Esophagus muscularis mucosa (tissue), 4 donors: ENCODE results near the gene CENPV. TPM values are rescaled to one million over a fixed set of nuclear protein-coding genes. Genes with fewer than 3 reads are reported as not detected.
"Not testable (repeated sequence)": the region's sequence is repeated elsewhere in the genome, so short reads cannot be mapped to it uniquely, and the experiment has no call there.

ENCODE experiments used
- DNase-seq: peaks from one replicate; pipeline ENCODE4 v3.0.0-alpha.2; 2017; ENCODE audit errors: extremely low spot score
- H3K27ac ChIP-seq, 4 donors: fragments of 200-600 bp; sonication (generic); replicated peaks in 1 of 4; 1 replicate in 3 of 4; 2 replicates in 1 of 4; pipeline ENCODE4 v1.5.1; 2016 to 2019; ENCODE audit warnings: mild to moderate bottlenecking in 1 of 4
- H3K27me3 ChIP-seq, 4 donors: fragments of 200-600 bp; sonication (generic); one replicate each; pipeline versions ENCODE4 v1.5.1 to v1.6.0; 2016 to 2019
- H3K36me3 ChIP-seq, 4 donors: fragments of 200-600 bp; sonication (generic); one replicate each; pipeline ENCODE4 v1.5.1; 2016 to 2019
- H3K4me1 ChIP-seq, 4 donors: fragments of 200-600 bp; sonication (generic); one replicate each; pipeline ENCODE4 v1.5.1; 2016 to 2019
- H3K4me3 ChIP-seq, 4 donors: fragments of 200-600 bp; sonication (generic); 1 replicate in 2 of 4; 2 replicates in 2 of 4; pipeline ENCODE4 v1.5.1; 2016 to 2019; ENCODE audit warnings: mild to moderate bottlenecking in 4 of 4, moderate library complexity in 1 of 4
- H3K9me3 ChIP-seq, 4 donors: fragments of 200-600 bp; sonication (generic); 1 replicate in 3 of 4; 2 replicates in 1 of 4; pipeline ENCODE4 v1.5.1; 2016 to 2019
- EP300 ChIP-seq: sonication (generic); formaldehyde crosslinking; IDR thresholded peaks from one replicate; pipeline ENCODE4 v1.6.1; 2017; ENCODE audit warnings: antibody characterized with exemption
- POLR2A ChIP-seq: fragments of 450-650 bp; IDR thresholded peaks from one replicate; pipeline ENCODE4 v1.6.1; 2017; ENCODE audit warnings: antibody characterized with exemption, moderate library complexity, mild to moderate bottlenecking, low read depth
- POLR2AphosphoS5 ChIP-seq, 2 donors: sonication (generic); formaldehyde crosslinking; IDR thresholded peaks; one replicate each; pipeline ENCODE4 v1.6.1; 2017; ENCODE audit warnings: antibody characterized with exemption in 2 of 2
- WGBS: methylation state at CpG from one replicate; pipeline ENCODE4 v1.1.5; 2018; 5-methylcytosine and 5-hydroxymethylcytosine counted together
- intact Hi-C: fragments of 100-400 bp; cut with DNase I; formaldehyde crosslinking; loops from one replicate; pipeline ENCODE4 v1.15.1; 2023
- total RNA-seq, 4 donors: library from RNA; depleted of rRNA; stranded (reverse); fragments of >200 nt; gene quantifications; one replicate each; pipeline versions ENCODE4 v1.1.0 to v1.2.1, GENCODE V29; 2016
- TF ChIP-seq, protein P1 (sequence below), 3 experiments: fragments of 200-600 bp in 2 of 3; fragments of 450-650 bp in 1 of 3; sonication (generic) in 2 of 3; IDR thresholded peaks; one replicate each; pipeline ENCODE4 v1.5.1; 2017 to 2019; ENCODE audit warnings: antibody characterized with exemption in 3 of 3, mild to moderate bottlenecking in 2 of 3, moderate library complexity in 1 of 3

Gene CENPV
- total RNA-seq, 4 donors from 2014 or later = 4.2 to 10.9 (median 8.2) TPM

DNA sequence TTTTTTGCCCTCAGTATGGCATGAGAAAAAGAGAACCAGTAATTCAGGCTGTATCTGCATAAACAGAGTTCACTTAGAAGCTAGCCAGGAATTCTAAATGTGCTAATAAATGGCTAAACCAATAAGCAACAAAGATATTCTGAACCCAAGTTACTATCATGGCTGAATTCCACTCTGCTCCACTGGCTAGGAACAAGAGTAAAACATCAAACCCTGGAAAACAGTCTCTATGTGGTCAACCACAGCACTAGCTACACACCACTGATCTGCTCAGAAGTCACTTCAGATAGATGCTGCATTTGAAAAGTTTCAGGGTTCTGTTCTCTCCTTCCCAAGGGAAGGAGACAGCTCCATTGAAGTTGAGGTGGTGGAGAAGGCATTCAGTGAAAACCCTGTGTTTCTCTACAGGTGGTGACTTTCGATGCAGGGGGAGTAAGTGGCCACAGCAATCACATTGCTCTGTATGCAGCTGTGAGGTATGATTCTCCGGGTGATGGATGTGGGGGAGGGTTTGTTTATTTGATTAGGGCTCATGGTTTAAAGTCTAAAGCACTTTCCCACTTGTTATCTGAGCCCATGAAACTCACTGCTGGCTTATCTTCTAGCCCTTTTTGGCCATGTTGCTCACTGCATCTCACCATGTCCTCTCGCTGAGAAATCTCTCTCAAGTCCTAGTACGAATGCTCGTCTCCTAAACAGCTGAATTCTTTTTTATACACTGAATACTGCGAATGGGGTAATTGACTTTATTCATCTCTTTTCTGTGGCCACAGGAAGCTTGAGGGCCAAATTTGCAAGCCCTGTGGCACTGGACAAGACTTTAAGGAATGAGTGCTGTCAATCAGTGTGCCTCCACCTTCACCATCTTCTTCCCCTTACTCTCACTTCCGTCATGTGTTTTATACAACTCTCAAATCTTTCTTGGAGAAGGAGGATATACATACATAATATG lies 39.9 kb downstream of the CENPV start:
- Histone ChIP-seq H3K27me3 (no peaks in the 10 kb centered on the region), H3K4me1 (no peaks in the 10 kb centered on the region), H3K4me3 (no peak overlapping the region), H3K9me3 (no peaks in the 10 kb centered on the region), H3K27ac (no peak overlapping the region), H3K36me3 (peaks cover 10 to 54% (median 26%) of the 10 kb centered on the region in 4 donors)
- TF ChIP-seq POLR2AphosphoS5 (IDR thresholded peaks at IDR 0.05) (no peak), EP300 (no peak)
- TF ChIP-seq, protein P1, sequence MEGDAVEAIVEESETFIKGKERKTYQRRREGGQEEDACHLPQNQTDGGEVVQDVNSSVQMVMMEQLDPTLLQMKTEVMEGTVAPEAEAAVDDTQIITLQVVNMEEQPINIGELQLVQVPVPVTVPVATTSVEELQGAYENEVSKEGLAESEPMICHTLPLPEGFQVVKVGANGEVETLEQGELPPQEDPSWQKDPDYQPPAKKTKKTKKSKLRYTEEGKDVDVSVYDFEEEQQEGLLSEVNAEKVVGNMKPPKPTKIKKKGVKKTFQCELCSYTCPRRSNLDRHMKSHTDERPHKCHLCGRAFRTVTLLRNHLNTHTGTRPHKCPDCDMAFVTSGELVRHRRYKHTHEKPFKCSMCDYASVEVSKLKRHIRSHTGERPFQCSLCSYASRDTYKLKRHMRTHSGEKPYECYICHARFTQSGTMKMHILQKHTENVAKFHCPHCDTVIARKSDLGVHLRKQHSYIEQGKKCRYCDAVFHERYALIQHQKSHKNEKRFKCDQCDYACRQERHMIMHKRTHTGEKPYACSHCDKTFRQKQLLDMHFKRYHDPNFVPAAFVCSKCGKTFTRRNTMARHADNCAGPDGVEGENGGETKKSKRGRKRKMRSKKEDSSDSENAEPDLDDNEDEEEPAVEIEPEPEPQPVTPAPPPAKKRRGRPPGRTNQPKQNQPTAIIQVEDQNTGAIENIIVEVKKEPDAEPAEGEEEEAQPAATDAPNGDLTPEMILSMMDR (IDR thresholded peaks at IDR 0.05) = no peak
- DNase-seq = no peak
- WGBS = 85% methylated on average over 7 of the region's 7 CpGs
- intact Hi-C loops = no loop called here

DNA sequence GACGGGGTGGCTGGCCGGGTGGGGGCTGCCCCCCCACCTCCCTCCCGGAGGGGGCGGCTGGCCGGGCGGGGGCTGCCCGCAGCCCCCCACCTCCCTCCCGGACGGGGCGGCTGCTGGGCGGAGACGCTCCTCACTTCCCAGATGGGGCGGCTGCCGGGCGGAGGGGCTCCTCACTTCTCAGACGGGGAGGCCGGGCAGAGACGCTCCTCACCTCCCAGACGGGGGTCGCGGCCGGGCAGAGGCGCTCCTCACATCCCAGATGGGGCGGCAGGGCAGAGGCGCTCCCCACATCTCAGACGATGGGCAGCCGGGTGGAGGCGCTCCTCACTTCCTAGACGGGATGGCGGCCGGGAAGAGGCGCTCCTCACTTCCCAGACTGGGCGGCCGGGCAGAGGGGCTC lies 41.2 kb downstream of the CENPV start:
- H3K27me3 ChIP-seq, H3K27ac ChIP-seq, H3K9me3 ChIP-seq, H3K4me1 ChIP-seq, DNase-seq, H3K4me3 ChIP-seq, intact Hi-C loops: not testable (repeated sequence)
- WGBS = 96% methylated on average over 14 of the region's 34 CpGs
- H3K36me3 ChIP-seq = peaks cover 11 to 46% (median 19%) of the 10 kb centered on the region in 4 donors

DNA sequence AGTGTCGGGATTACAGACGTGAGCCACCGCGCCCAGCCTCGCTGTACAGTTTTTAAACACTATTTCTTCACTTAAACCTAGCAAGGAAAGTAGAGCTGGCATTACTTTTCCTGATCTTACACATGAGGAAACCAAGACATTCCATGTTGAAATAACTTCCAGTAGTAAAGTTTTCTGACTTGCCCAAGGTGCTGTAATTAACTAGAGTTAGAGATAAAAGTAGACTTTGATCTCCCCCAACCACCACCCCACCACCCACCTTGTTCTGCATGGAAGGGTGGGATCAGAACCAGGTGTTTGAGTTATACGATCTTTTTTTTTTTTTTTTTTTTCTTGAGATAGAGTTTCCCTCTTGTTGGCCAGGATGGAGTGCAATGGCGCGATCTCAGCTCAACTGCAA lies 47.1 kb downstream of the CENPV start:
- DNase-seq = no peak
- peaks cover 3 to 61% (median 22%) of the 10 kb centered on the region in 4 donors for H3K36me3 ChIP-seq
- no peaks in the 10 kb centered on the region for H3K9me3 ChIP-seq
- intact Hi-C loops = no loop called here
- no peak overlapping the region for H3K4me3 ChIP-seq
- H3K4me1 ChIP-seq = no peaks in the 10 kb centered on the region
- no peak overlapping the region for H3K27ac ChIP-seq
- H3K27me3 ChIP-seq = no peaks in the 10 kb centered on the region
- WGBS = 93% methylated on average over 8 of the region's 8 CpGs
- TF ChIP-seq POLR2AphosphoS5 (IDR thresholded peaks at IDR 0.05) (no peak), EP300 (no peak), POLR2A (no peak)
- TF ChIP-seq, protein P1 (IDR thresholded peaks at IDR 0.05) = no peak

DNA sequence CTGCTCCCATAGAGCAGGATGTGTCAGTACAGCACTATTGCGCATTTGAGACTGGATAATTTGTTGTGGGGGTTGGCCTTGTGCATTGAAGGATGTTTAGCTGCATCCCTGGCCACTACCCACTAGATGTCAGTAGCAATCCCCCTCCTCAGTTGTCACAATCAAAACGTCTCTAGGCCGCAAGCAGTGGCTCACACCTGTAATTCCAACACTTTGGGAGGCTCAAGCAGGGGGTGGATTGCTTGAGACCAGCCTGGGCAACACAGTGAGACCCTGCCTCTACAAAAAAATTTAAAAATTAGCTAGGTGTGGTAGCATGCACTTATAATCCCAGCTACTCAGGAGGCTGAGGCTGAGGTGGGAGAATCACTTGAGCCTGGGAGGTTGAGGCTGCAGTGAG lies 48.4 kb downstream of the CENPV start:
- DNase-seq = no peak
- WGBS = 60% methylated on average over 3 of the region's 3 CpGs
- H3K36me3 ChIP-seq = peaks cover 0 to 59% (median 30%) of the 10 kb centered on the region in 4 donors

DNA sequence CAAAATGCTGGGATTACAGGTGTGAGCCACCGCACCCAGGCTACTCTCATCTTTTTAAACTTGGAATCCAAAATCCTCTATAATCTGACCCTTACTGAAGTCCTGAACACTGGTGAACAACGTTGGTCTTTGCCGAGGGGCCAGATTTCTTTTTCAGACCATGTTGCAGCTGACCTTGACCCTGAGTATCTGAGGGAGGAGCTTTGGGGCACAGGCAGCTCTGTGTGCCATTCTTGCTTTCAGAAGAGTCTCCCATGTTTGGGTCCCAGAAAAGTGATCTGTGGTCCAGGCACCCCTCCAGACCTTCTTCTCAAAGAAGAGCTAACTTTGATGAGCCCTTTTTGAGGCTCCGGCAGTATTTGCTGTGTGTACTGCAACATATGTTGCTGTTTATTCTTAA lies 50.4 kb downstream of the CENPV start:
- TF ChIP-seq POLR2A = no peak
- TF ChIP-seq, protein P1 (IDR thresholded peaks at IDR 0.05) = no peak
- TF ChIP-seq POLR2AphosphoS5 (IDR thresholded peaks at IDR 0.05) = no peak
- TF ChIP-seq EP300 = no peak
- intact Hi-C loops = no loop called here
- Histone ChIP-seq H3K27me3 (no peaks in the 10 kb centered on the region), H3K27ac (no peak overlapping the region), H3K36me3 (peaks cover 0 to 62% (median 31%) of the 10 kb centered on the region in 4 donors), H3K4me1 (no peaks in the 10 kb centered on the region), H3K4me3 (no peak overlapping the region), H3K9me3 (no peaks in the 10 kb centered on the region)
- DNase-seq = no peak
- WGBS = 82% methylated on average over 3 of the region's 4 CpGs

More for the DNA sequence above, 48.4 kb downstream of the CENPV start:
- Histone ChIP-seq H3K27ac (no peak overlapping the region), H3K4me1 (no peaks in the 10 kb centered on the region), H3K27me3 (no peaks in the 10 kb centered on the region), H3K9me3 (no peaks in the 10 kb centered on the region), H3K4me3 (no peak overlapping the region)
- intact Hi-C loops = no loop called here
- TF ChIP-seq POLR2AphosphoS5 (IDR thresholded peaks at IDR 0.05) (no peak), EP300 (no peak), POLR2A (no peak)
- TF ChIP-seq, protein P1 (IDR thresholded peaks at IDR 0.05) = no peak
